GM18907 (cell line): ENCODE measurements around the gene HSPBP1.
"Not testable (repeated sequence)": the region's sequence is repeated elsewhere in the genome, so short reads cannot be mapped to it uniquely, and the experiment has no call there.

ENCODE experiments used
- ATAC-seq: cut with Tn5 transposase; IDR thresholded peaks from one replicate; pipeline ENCODE4 v1.9.1; 2021; ENCODE audit warnings: mild to moderate bottlenecking, moderate library complexity; ENCODE audit not compliant: unreplicated experiment

HSPBP1 gene

GRCh38 chr19:55241143-55241934 lies 38.6 kb downstream of the HSPBP1 start:
- no peak for ATAC-seq

- ATAC-seq: no peak
These were observed 39.2 kb downstream of the HSPBP1 start for GRCh38 chr19:55240713-55241020.

- no peak for ATAC-seq
These were observed 40.9 kb downstream of the HSPBP1 start for GRCh38 chr19:55239004-55239403.

- ATAC-seq: no peak
These were observed 41.9 kb downstream of the HSPBP1 start for GRCh38 chr19:55238030-55238429.

- ATAC-seq: no peak
These were observed 46.9 kb downstream of the HSPBP1 start for GRCh38 chr19:55232986-55233385.

- no peak for ATAC-seq
These were observed 47.7 kb downstream of the HSPBP1 start for GRCh38 chr19:55232286-55232602.

- no peak for ATAC-seq
These were observed 48.3 kb downstream of the HSPBP1 start for GRCh38 chr19:55231391-55232285.

GRCh38 chr19:55230780-55231179 lies 49.1 kb downstream of the HSPBP1 start:
- no peak for ATAC-seq

- ATAC-seq: no peak
These were observed 49.6 kb downstream of the HSPBP1 start for GRCh38 chr19:55230329-55230728.

- no peak for ATAC-seq
These were observed 50.1 kb downstream of the HSPBP1 start for GRCh38 chr19:55229789-55230182.

- ATAC-seq: no peak
These were observed 50.6 kb downstream of the HSPBP1 start for GRCh38 chr19:55229145-55229788.

GRCh38 chr19:55228403-55229031 lies 51.4 kb downstream of the HSPBP1 start, which contains the start of gene TMEM86B:
Gene TMEM86B (minus strand): TSS chr19:55228763. CDS start chr19:55228741, 22 bp downstream.
- ATAC-seq: no peak

- ATAC-seq: no peak
These were observed 51.9 kb downstream of the HSPBP1 start for GRCh38 chr19:55228015-55228391.

- ATAC-seq: no peak
These were observed 52.5 kb downstream of the HSPBP1 start for GRCh38 chr19:55227241-55228014.

GRCh38 chr19:55226788-55227187 lies 53.1 kb downstream of the HSPBP1 start:
- no peak for ATAC-seq

- ATAC-seq: no peak
These were observed 53.6 kb downstream of the HSPBP1 start for GRCh38 chr19:55226273-55226672.

GRCh38 chr19:55225415-55225958 lies 54.4 kb downstream of the HSPBP1 start:
- no peak for ATAC-seq

GRCh38 chr19:55224679-55225414 lies 55.1 kb downstream of the HSPBP1 start:
- ATAC-seq: not testable (repeated sequence)

- ATAC-seq: no peak
These were observed 55.8 kb downstream of the HSPBP1 start for GRCh38 chr19:55224038-55224665.
